ENCODE results near the gene SLIT1.

DNA sequence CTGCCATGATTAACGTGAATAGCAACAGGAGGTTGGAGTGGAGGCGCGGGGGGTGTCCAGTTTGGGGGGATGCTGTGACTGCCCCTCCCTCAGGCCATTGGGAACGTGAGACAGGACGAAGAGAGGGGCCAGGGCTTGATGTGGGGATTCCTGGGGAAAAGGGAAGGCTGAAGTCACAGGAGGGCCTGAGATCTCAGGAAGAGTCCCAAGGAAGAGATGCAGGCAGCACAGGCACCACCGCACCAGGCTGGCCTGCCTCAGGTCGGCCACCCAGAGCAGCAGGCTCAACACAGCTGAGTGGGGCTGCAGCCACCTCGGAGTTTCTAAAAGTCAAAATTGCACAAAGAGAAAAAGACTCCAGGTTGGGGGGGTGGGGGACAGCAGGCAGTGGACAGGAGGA lies 86.7 kb downstream of the SLIT1 start:
- TF ChIP-seq POLR2A (IDR thresholded peaks at IDR 0.05) (no peak), POLR2AphosphoS5 (IDR thresholded peaks at IDR 0.05; ENCODE audit: insufficient read depth in 1 of 2, low read depth in 1 of 2) (no peak)
- TF ChIP-seq, protein P1, sequence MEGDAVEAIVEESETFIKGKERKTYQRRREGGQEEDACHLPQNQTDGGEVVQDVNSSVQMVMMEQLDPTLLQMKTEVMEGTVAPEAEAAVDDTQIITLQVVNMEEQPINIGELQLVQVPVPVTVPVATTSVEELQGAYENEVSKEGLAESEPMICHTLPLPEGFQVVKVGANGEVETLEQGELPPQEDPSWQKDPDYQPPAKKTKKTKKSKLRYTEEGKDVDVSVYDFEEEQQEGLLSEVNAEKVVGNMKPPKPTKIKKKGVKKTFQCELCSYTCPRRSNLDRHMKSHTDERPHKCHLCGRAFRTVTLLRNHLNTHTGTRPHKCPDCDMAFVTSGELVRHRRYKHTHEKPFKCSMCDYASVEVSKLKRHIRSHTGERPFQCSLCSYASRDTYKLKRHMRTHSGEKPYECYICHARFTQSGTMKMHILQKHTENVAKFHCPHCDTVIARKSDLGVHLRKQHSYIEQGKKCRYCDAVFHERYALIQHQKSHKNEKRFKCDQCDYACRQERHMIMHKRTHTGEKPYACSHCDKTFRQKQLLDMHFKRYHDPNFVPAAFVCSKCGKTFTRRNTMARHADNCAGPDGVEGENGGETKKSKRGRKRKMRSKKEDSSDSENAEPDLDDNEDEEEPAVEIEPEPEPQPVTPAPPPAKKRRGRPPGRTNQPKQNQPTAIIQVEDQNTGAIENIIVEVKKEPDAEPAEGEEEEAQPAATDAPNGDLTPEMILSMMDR (IDR thresholded peaks at IDR 0.05), result no peak
